Inflammatory macrophage (primary cell): Measurements from ENCODE around the gene RPL27.
"Not testable (repeated sequence)": the region's sequence is repeated elsewhere in the genome, so short reads cannot be mapped to it uniquely, and the experiment has no call there.

Experiments used
- DNase-seq, 2 donors: peaks; one replicate each; pipeline ENCODE4 v3.0.0-alpha.2; 2020 to 2022

RPL27 gene

GRCh38 chr17:42993913-42994312, 4.3 kb upstream of the RPL27 start:
- DNase-seq = not testable (repeated sequence)

- no peak for DNase-seq
These were observed 732 bp upstream of the RPL27 start for GRCh38 chr17:42997390-42997983.

GRCh38 chr17:42999003-42999525, 845 bp downstream of the RPL27 start:
- DNase-seq = no peak

GRCh38 chr17:43000894-43001293, 2.7 kb downstream of the RPL27 start:
- DNase-seq = not testable (repeated sequence)

- DNase-seq = no peak
These were observed 5.4 kb downstream of the RPL27 start for GRCh38 chr17:43003542-43004172.

GRCh38 chr17:43006639-43007551, 8.7 kb downstream of the RPL27 start, which contains the start of gene IFI35:
TSS of gene IFI35 (plus strand) at chr17:43006784. CDS start at chr17:43006948, 164 bp downstream.
- DNase-seq = peak; percentile 77 to 84

GRCh38 chr17:43010667-43011308, 12.6 kb downstream of the RPL27 start:
- no peak for DNase-seq

GRCh38 chr17:43011728-43012472, 13.7 kb downstream of the RPL27 start:
- no peak for DNase-seq

- DNase-seq = no peak
These were observed 15.1 kb downstream of the RPL27 start for GRCh38 chr17:43013296-43013695.

- peak in 1 of 2 donors; percentile 31 for DNase-seq
These were observed 15.9 kb downstream of the RPL27 start for GRCh38 chr17:43014020-43014648.

- no peak for DNase-seq
These were observed 16.7 kb downstream of the RPL27 start for GRCh38 chr17:43014649-43015542.

- DNase-seq = no peak
These were observed 17.4 kb downstream of the RPL27 start for GRCh38 chr17:43015579-43015978.

GRCh38 chr17:43016216-43016615, 18.0 kb downstream of the RPL27 start:
- DNase-seq = no peak

- peak; percentile 55 to 58 for DNase-seq
These were observed 20.0 kb downstream of the RPL27 start for GRCh38 chr17:43018008-43018853.

GRCh38 chr17:43018932-43019331, 20.7 kb downstream of the RPL27 start:
- peak in 1 of 2 donors; percentile 54 for DNase-seq

GRCh38 chr17:43019418-43019817, 21.2 kb downstream of the RPL27 start:
- DNase-seq = no peak

- DNase-seq = peak in 1 of 2 donors; percentile 31
These were observed 21.9 kb downstream of the RPL27 start for GRCh38 chr17:43020030-43020621.
